ENCODE data around the gene EXT2. TPM values are rescaled to one million over a fixed set of nuclear protein-coding genes. Genes with fewer than 3 reads are reported as not detected.
A peak's percentile ranks its signal among the peaks of the same experiment; 100 is the strongest.

EXT2 gene
- total and polyA plus RNA-seq, 11 donors: 12.6 to 41.9 (median 31.9) TPM

- Histone ChIP-seq H3K4me1 (peaks cover 5 to 56% (median 31%) of the 10 kb centered on the region in 12 donors), H3K4me3 (no peak overlapping the region), H3K36me3 (peaks cover 0 to 21% (median 4%) of the 10 kb centered on the region in 9 donors), H3K27me3 (no peaks in the 10 kb centered on the region), H3K27ac (peak overlapping the region in 4 of 12 donors; percentile 2 to 34 (median 12)), H3K9me3 (peaks cover 0 to 1% (median 0%) of the 10 kb centered on the region in 12 donors)
- 14 to 32% (median 23%) methylated on average over 3 of the region's 3 CpGs for WGBS, 4 donors
- ATAC-seq (peak; percentile 55 to 71 (median 64)), DNase-seq (peak in 2 of 5 donors; percentile 19 to 33)
- intact Hi-C loops (cut with DNase I): loop anchor here in 1 of 10 donors (5.0 kb wide), 1 partner anchor 75 kb away; no protein-coding TSS in a partner anchor
- TF ChIP-seq POLR2A (IDR thresholded peaks at IDR 0.05): no peak
- TF ChIP-seq, protein P1, sequence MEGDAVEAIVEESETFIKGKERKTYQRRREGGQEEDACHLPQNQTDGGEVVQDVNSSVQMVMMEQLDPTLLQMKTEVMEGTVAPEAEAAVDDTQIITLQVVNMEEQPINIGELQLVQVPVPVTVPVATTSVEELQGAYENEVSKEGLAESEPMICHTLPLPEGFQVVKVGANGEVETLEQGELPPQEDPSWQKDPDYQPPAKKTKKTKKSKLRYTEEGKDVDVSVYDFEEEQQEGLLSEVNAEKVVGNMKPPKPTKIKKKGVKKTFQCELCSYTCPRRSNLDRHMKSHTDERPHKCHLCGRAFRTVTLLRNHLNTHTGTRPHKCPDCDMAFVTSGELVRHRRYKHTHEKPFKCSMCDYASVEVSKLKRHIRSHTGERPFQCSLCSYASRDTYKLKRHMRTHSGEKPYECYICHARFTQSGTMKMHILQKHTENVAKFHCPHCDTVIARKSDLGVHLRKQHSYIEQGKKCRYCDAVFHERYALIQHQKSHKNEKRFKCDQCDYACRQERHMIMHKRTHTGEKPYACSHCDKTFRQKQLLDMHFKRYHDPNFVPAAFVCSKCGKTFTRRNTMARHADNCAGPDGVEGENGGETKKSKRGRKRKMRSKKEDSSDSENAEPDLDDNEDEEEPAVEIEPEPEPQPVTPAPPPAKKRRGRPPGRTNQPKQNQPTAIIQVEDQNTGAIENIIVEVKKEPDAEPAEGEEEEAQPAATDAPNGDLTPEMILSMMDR (IDR thresholded peaks at IDR 0.05): no peak
Observed at GRCh38 chr11:44147751-44148150, 52.3 kb downstream of the EXT2 start.

- Histone ChIP-seq H3K4me1 (peaks cover 3 to 42% (median 20%) of the 10 kb centered on the region in 12 donors), H3K27me3 (no peaks in the 10 kb centered on the region), H3K36me3 (peaks cover 0 to 20% (median 4%) of the 10 kb centered on the region in 9 donors), H3K9me3 (peaks cover 0 to 8% (median 0%) of the 10 kb centered on the region in 12 donors), H3K4me3 (no peak overlapping the region), H3K27ac (peak overlapping the region in 1 of 12 donors; percentile 1)
- no peak for TF ChIP-seq POLR2A (IDR thresholded peaks at IDR 0.05)
- intact Hi-C loops (cut with DNase I): loop anchor here in 1 of 10 donors (5.0 kb wide), 1 partner anchor 73 kb away; no protein-coding TSS in a partner anchor
- ATAC-seq: peak in 1 of 4 donors; percentile 36
- no peak for DNase-seq
- 58 to 81% (median 75%) methylated on average over 2 of the region's 2 CpGs for WGBS, 4 donors
Observed at GRCh38 chr11:44149651-44150050, 54.2 kb downstream of the EXT2 start.

DNA sequence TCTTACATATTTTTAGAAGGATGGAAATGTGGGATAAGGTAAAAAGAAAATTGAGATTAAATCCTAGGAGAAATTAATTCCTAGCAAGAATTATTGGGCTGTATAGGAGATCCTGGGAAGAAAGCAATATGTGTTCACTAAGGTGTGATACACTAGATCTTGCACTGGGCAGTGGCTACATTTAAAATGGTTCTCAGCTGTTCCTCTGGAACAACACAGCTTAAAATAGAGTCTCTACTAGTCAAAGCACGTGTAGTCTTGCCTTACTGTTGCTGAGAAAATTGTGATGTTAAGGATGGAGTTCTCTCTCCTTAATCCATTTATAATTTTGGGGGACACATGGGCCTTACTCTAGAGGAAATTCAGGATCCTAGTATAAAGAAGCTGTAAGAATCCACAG lies 54.9 kb downstream of the EXT2 start:
- H3K4me1 ChIP-seq: peaks cover 0 to 35% (median 14%) of the 10 kb centered on the region in 12 donors
- H3K36me3 ChIP-seq: peaks cover 0 to 20% (median 4%) of the 10 kb centered on the region in 9 donors
- H3K9me3 ChIP-seq: peaks cover 0 to 8% (median 0%) of the 10 kb centered on the region in 12 donors
- intact Hi-C loops (cut with DNase I): no loop called here
- peak in 1 of 4 donors; percentile 44 for ATAC-seq
- H3K27ac ChIP-seq: peak overlapping the region in 1 of 12 donors; percentile 3
- H3K27me3 ChIP-seq: no peaks in the 10 kb centered on the region
- no peak for TF ChIP-seq POLR2A (IDR thresholded peaks at IDR 0.05)
- TF ChIP-seq, protein P1 (IDR thresholded peaks at IDR 0.05): no peak
- H3K4me3 ChIP-seq: no peak overlapping the region
- WGBS, 4 donors: 26 to 74% (median 43%) methylated on average over 1 of the region's 1 CpG
- DNase-seq: no peak

DNA sequence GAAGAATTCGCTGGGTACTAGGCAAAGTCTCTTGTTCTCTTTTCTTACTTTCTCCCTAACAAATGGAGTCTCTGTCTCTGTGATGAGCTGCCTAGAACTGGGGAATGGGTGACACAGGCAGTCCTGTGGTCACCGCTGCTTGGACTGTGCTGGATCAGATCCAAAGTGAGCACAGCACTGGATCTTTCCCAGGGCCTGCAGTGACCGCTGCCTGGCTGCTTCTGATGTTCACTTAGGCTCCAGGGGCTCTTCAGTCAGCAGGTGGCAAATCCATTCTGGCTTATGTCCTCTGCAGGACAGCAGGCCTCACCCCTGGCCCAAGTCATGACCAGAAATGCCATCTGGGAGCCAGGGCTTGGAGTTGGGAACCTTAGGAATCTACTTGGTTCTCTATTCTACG lies 61.5 kb downstream of the EXT2 start:
- Histone ChIP-seq H3K36me3 (peaks cover 0 to 15% (median 0%) of the 10 kb centered on the region in 9 donors), H3K4me1 (peaks cover 0 to 6% (median 0%) of the 10 kb centered on the region in 12 donors), H3K27me3 (no peaks in the 10 kb centered on the region), H3K9me3 (peaks cover 0 to 13% (median 0%) of the 10 kb centered on the region in 12 donors), H3K4me3 (no peak overlapping the region), H3K27ac (no peak overlapping the region)
- intact Hi-C loops (cut with DNase I): no loop called here
- DNase-seq (peak in 2 of 5 donors; percentile 36 to 50), ATAC-seq (peak in 3 of 4 donors; percentile 31 to 42 (median 36))
- no peak for TF ChIP-seq POLR2A (IDR thresholded peaks at IDR 0.05)
- TF ChIP-seq, protein P1 (IDR thresholded peaks at IDR 0.05): no peak
- 78 to 92% (median 86%) methylated on average over 4 of the region's 4 CpGs for WGBS, 4 donors
